Ovary (tissue), 9 donors: Measurements from ENCODE around the gene MOB3C. TPM values are rescaled to one million over a fixed set of nuclear protein-coding genes. Genes with fewer than 3 reads are reported as not detected.

Experiments used
- DNase-seq, 5 donors: peaks; one replicate each; pipeline ENCODE4 v3.0.0-alpha.2; 2019 to 2020
- H3K27ac ChIP-seq, 2 donors: fragments of 200-600 bp; one replicate each; pipeline versions ENCODE4 v1.5.1 to v1.8.0; 2019 to 2022
- H3K27me3 ChIP-seq: fragments of 200-600 bp; one replicate; pipeline ENCODE4 v1.8.0; 2022
- H3K36me3 ChIP-seq: fragments of 200-600 bp; sonication (generic); one replicate; pipeline ENCODE4 v1.5.1; 2019
- H3K4me1 ChIP-seq: one replicate; pipeline ENCODE4 v1.8.1; 2013; ENCODE audit warnings: mild to moderate bottlenecking, moderate library complexity; ENCODE audit not compliant: insufficient read depth
- H3K4me3 ChIP-seq: fragments of 200-600 bp; sonication (generic); one replicate; pipeline ENCODE4 v1.5.1; 2017
- H3K9me3 ChIP-seq, 2 donors: fragments of 200-600 bp in 1 of 2; sonication (generic) in 1 of 2; one replicate each; pipeline versions ENCODE4 v1.5.1 to v1.8.1; 2013 to 2019; ENCODE audit warnings: mild to moderate bottlenecking in 1 of 2, moderate library complexity in 1 of 2
- CTCF ChIP-seq, 3 donors: fragments of 450-650 bp in 2 of 3; fragments of 200-600 bp in 1 of 3; IDR thresholded peaks; one replicate each; pipeline versions ENCODE4 v1.5.1 to v1.8.0; 2016 to 2022; ENCODE audit warnings: antibody characterized with exemption in 3 of 3, mild to moderate bottlenecking in 1 of 3
- EP300 ChIP-seq: sonication (generic); formaldehyde crosslinking; IDR thresholded peaks from one replicate; pipeline ENCODE4 v1.6.1; 2017; ENCODE audit warnings: antibody characterized with exemption
- POLR2A ChIP-seq: fragments of 450-650 bp; IDR thresholded peaks from one replicate; pipeline ENCODE4 v1.6.1; 2017; ENCODE audit warnings: antibody characterized with exemption, mild to moderate bottlenecking, moderate library complexity
- WGBS, 3 donors: extraction: QIAGEN DNeasy Blood & Tissue Kit in 1 of 3; methylation state at CpG; one replicate each; pipeline versions ENCODE4 v1.1.5 to v1.1.7; 2013 to 2017; 5-methylcytosine and 5-hydroxymethylcytosine counted together
- intact Hi-C, 4 donors: fragments of 100-400 bp; cut with DNase I; formaldehyde crosslinking; loops; one replicate each; pipeline versions ENCODE4 v1.11.0 to v1.15.1; 2022 to 2023
- polyA plus RNA-seq, 2 donors: library from polyadenylated mRNA; stranded (reverse); fragments of 200-250 nt in 1 of 2; fragments of 350-450 nt in 1 of 2; fragmentation: Illumina TruSeq in 1 of 2; extraction: RNeasy Lipid Tissue Mini Kit (QIAGEN cat#74804) in 1 of 2; gene quantifications; one replicate each; pipeline ENCODE4 v1.2.3, GENCODE V29; 2013 to 2014
- total RNA-seq, 7 donors: library from RNA; depleted of rRNA in 2 of 7; stranded (reverse); fragments of >200 nt in 2 of 7; fragmentation: NEBNext Ultra II Directional in 3 of 7; extraction: Animal tissue kit (Norgen Biotek cat#: 25700) in 3 of 7; gene quantifications; one replicate each; pipeline versions ENCODE4 v1.1.0 to v1.2.4, GENCODE V29; 2016 to 2023
- donor health status: DM: no; HTN: no; CAD: no; lungs with moderate emphysema.
- donor health status: DM: no; HTN: no; CAD: no.
- donor health status: Bipolar disorder and iron deficiency.
- donor health status: DM: yes; HTN: yes; CAD: no.
- donor health status: DM: no; HTN: no; CAD: no.
- donor health status: DM: yes; HTN: yes; CAD: no.

The MOB3C gene
- total and polyA plus RNA-seq, 9 donors = 10.1 to 29.2 (median 19.3) TPM

- Histone ChIP-seq H3K4me1 (no peaks in the 10 kb centered on the region), H3K9me3 (no peaks in the 10 kb centered on the region), H3K36me3 (no peaks in the 10 kb centered on the region), H3K27ac (no peak overlapping the region), H3K4me3 (no peak overlapping the region), H3K27me3 (no peaks in the 10 kb centered on the region)
- no peak for DNase-seq
- 75 to 78% (median 76%) methylated on average over 12 of the region's 12 CpGs for WGBS, 3 donors
- no peak for TF ChIP-seq CTCF (IDR thresholded peaks at IDR 0.05)
- TF ChIP-seq EP300 = no peak
- no peak for TF ChIP-seq POLR2A
- intact Hi-C loops = no loop called here
Observed at GRCh38 chr1:46575300-46575699, 41.3 kb downstream of the MOB3C start.

- no peaks in the 10 kb centered on the region for H3K4me1 ChIP-seq
- no peak for DNase-seq
Observed at GRCh38 chr1:46571691-46572225, 44.9 kb downstream of the MOB3C start.

GRCh38 chr1:46569884-46570725 lies 46.5 kb downstream of the MOB3C start:
- no peak for TF ChIP-seq CTCF (IDR thresholded peaks at IDR 0.05)
- no peak for TF ChIP-seq EP300
- no peak for TF ChIP-seq POLR2A
- no peak for DNase-seq
- Histone ChIP-seq H3K4me1 (no peaks in the 10 kb centered on the region), H3K27ac (no peak overlapping the region), H3K36me3 (no peaks in the 10 kb centered on the region), H3K4me3 (no peak overlapping the region), H3K9me3 (no peaks in the 10 kb centered on the region), H3K27me3 (no peaks in the 10 kb centered on the region)
- intact Hi-C loops = no loop called here
- WGBS, 3 donors = 54 to 62% (median 62%) methylated on average over 14 of the region's 14 CpGs

More at GRCh38 chr1:46571691-46572225, 44.9 kb downstream of the MOB3C start:
- intact Hi-C loops = no loop called here
- H3K4me3 ChIP-seq = no peak overlapping the region
- H3K9me3 ChIP-seq = no peaks in the 10 kb centered on the region
- H3K27me3 ChIP-seq = no peaks in the 10 kb centered on the region
- TF ChIP-seq EP300 = no peak
- no peak for TF ChIP-seq POLR2A
- no peak for TF ChIP-seq CTCF (IDR thresholded peaks at IDR 0.05)
- no peak overlapping the region for H3K27ac ChIP-seq
- no peaks in the 10 kb centered on the region for H3K36me3 ChIP-seq
- 79 to 87% (median 84%) methylated on average over 6 of the region's 6 CpGs for WGBS, 3 donors

GRCh38 chr1:46569116-46569515 lies 47.5 kb downstream of the MOB3C start:
- no peak overlapping the region for H3K27ac ChIP-seq
- no peaks in the 10 kb centered on the region for H3K9me3 ChIP-seq
- no peaks in the 10 kb centered on the region for H3K27me3 ChIP-seq
- H3K36me3 ChIP-seq = no peaks in the 10 kb centered on the region
- WGBS, 3 donors = 75 to 86% (median 86%) methylated on average over 4 of the region's 4 CpGs
- TF ChIP-seq EP300 (no peak), POLR2A (no peak), CTCF (IDR thresholded peaks at IDR 0.05) (no peak)
- no peak for DNase-seq
- intact Hi-C loops = no loop called here
- H3K4me1 ChIP-seq = no peaks in the 10 kb centered on the region
- H3K4me3 ChIP-seq = no peak overlapping the region
